NCI-H2171 treated with DMSO at 0.1 percent for 48 hours (cell line): ENCODE measurements around the gene PANK4.
"Not testable (repeated sequence)": the region's sequence is repeated elsewhere in the genome, so short reads cannot be mapped to it uniquely, and the experiment has no call there.

Experiments
- DNase-seq: peaks from one replicate; lab custom pipeline; 2025; lab: John Stamatoyannopoulos, UW

PANK4 gene

DNA sequence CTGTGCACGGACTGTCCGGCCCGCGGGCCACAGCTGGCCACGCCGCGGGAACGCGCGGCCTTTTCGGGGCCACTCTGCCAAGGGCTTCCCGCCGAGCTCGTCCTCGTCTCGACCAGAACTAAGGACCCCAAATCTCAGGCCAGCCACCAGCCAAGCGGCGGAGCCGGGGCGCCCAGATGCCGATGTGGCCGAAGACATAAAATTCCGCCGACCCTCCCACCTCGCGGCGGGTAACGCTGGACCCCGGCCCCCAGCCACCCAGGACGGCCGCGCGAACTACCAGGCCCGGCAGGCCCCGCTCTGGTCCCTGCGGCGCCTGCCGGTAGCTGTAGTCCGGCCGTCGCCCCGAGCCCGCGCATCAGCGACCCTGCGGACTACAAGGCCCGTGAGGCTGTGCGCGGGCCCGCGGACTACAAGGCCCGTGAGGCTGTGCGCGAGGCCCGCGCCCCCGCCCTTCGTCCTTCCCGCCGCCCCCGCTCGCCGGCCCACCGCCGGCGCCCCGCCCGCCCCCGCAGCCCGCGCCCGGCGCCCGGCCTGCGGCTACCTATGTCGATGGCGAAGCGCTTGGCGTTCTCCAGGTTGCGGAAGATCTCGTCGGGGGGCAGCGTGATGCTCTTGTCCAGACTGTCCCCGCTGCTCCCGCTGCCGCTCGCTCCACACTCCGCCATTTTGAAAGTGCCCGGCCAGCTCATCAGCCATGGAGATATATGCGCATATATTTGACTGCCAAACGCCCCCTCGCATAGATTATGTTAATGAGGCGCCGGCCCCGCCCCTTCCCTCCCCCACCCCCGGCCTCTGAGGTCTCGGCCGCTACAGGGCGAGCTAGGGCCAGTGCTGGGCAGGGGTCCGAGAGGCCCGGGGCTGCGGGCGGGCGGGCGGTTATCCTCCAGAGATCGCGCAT is at the start of gene PANK4:
TSS of gene PANK4 (minus strand) at position 677 of the 904 bp plus-strand sequence. CDS start at position 668, 9 bp downstream.
- DNase-seq: peak; percentile 87

DNA sequence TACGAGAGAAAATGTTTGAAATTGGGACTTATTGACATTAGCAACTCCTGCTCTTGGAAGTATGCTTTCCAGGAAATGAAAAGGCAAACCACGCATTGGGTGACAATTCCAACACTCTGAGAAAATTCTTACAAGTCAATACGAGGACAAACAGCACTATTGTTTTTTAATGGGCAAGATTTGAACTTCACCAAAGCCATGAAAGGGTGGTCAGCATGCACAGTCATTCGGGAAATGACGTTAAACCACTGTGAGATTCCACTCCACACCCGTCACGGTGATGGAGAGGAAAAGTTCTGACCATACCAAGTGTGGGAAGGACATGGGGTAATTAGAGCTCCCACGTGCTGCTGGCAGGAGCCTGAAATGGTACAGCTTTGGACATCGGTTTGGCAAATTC is 48.0 kb upstream of the PANK4 start:
- DNase-seq: no peak

DNA sequence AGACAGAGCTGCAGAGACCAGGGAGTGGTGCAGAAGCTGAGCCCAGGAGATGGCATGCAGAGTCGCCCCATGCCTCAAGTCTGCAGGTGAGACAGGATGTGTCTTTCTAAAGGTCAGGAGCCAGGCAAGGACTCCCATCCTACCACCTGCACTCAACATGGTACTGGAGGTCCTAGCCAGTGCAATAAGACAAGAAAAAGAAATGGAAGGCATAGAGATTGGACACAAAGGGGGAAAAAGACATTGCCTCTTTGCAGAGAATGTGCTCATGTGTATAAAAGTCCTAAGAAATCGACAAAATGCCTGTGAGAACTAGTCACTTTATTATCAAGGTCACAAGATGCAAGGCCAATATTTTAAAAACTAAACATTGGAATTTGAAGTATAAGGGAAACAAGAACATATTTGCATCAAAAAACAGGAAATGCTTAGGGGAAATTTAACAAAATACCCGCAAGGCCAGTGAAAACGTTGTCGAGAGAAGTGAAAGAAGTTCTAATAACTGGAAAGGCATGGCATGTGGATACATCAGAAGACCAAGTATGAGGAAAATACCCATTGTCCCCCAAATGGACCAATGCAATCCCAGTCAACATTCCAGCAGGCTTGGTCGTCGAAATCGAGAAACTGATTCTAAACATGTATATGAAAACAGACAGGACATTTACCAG is 47.0 kb upstream of the PANK4 start:
- DNase-seq: no peak

DNA sequence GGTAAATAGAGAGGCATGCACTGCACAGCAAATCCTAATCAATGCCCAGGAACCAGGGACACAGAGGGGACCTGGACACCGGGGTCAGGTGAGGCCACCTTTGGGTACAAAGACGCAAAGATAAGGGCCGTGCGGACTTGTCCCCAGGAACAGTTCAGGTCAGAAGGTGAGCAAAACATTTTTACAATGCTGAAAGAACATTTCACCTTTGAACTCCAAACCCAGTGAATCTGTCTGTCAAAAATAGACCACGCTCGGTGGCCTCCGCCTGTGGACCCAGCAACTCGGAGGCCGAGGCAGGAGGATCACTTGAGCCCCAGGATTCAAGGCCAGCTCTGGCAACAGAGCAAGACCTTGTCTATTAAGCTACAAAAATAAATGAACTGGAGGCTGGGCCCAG is 45.0 kb upstream of the PANK4 start:
- no peak for DNase-seq

DNA sequence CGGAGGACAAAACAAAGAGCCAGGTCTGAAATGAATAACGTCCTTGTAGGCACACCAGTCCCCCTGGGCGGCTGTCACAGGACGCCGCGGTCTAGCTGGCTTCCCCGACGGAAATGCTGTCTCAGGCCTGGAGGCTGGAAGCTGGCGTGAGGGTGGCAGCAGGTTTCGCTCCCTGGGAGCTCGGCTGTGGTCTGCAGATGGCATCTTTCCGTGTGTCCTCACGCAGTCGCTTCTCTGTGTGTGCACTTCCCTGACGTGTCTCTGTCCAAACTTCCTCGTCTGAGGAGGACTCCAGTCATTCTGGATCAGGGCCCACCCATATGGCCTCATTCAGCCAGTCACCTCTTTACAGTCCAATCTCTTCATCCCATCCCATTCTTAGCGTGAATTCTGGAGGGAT is 43.9 kb upstream of the PANK4 start:
- no peak for DNase-seq

DNA sequence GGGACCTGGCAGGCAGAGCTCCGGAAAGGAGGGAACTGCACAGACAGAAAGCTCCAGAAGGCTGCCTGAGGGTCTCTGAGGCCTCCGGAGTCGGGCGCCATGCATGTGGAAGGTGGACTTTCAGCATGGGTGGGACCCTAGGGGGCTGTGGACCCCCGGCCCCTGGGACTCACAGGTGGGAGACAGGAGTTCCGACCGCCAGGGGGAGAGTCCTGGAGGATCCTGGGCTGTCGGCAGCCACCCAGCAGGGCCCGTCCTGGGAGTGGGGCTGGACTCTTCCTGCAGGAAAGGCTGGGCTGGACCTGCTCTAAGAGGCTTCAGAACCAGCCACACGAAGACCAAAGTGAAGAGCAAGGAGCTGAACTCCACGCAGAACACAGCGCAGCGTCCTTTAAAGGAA is 43.3 kb upstream of the PANK4 start:
- DNase-seq: not testable (repeated sequence)

DNA sequence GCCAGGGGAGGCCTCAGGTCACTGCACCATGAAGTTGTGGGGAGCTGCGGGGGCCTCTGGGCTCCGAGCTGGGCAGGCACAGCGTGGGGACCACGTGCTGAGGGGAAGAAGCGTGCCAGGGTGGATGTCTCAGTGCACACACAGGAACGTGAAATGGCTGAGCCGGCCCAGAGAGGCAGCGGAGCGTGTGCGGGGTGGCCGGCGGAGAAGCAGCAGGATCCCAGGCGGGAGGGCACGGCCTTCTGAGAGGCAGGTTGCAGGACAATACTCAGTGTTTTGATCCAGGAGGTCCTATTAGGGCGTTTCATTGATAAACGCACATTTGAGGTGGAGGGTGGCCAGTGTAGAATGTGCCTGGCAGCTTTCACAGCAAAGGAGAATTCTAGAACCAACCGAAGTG is 42.7 kb upstream of the PANK4 start:
- DNase-seq: no peak

DNA sequence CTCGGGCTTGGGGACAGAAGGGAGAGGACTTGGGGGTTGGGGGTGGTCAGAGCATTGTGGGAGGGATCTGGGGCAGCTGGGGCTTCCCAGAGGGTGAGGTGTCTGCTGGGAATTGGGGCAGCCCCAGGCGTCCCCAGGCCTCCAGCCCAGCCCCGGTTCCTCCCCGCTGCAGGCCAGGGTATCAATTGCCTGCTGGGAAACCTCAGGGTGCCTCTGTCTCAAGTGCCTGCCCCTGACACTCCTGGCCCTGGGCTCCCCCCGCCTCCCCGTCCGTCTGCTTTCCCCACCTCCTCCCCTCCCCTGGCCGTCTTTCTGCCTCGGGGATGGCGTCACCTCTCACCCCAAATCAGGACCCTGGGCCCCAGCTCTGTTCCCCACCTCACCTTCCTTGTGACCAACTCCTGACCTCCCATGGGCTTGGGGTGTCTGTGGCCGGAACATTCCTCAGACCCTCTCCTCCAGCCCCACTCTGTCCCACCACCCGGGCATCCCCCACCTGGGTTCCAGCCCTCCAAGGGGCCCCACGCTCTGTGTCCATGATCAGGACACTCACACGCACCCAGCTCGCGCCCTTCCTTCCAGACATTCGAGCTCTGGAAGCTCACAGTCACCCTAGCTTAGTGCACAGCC is 41.9 kb upstream of the PANK4 start:
- DNase-seq: not testable (repeated sequence)

DNA sequence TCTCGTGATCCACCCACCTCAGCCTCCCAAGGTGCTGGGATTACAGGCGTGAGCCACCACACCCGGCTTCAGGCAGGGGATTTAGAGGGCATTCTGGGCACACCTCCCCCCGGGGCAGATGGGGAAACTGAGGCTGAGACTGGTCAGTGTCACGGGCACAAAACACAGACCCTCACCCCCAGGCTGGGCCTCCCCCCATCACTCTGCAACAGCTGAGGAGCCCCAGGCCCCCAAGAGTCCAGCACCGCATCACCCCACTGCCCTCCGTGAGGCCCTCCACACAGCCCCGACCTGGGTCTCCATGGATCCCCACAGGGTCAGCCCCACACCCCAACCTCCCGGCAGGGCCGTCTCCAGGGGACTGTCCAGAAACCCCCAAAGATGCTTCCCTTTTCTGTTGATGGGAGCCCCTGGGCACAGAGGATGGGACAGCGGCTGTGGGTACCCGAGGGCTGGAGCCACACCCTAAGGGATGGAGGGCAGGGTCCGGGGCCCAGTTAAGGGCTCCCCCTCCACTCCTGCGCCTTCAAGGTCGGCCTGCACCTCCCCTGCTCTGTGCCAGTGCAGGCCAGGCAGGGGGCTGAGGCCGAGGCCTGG is 40.8 kb upstream of the PANK4 start:
- no peak for DNase-seq

DNA sequence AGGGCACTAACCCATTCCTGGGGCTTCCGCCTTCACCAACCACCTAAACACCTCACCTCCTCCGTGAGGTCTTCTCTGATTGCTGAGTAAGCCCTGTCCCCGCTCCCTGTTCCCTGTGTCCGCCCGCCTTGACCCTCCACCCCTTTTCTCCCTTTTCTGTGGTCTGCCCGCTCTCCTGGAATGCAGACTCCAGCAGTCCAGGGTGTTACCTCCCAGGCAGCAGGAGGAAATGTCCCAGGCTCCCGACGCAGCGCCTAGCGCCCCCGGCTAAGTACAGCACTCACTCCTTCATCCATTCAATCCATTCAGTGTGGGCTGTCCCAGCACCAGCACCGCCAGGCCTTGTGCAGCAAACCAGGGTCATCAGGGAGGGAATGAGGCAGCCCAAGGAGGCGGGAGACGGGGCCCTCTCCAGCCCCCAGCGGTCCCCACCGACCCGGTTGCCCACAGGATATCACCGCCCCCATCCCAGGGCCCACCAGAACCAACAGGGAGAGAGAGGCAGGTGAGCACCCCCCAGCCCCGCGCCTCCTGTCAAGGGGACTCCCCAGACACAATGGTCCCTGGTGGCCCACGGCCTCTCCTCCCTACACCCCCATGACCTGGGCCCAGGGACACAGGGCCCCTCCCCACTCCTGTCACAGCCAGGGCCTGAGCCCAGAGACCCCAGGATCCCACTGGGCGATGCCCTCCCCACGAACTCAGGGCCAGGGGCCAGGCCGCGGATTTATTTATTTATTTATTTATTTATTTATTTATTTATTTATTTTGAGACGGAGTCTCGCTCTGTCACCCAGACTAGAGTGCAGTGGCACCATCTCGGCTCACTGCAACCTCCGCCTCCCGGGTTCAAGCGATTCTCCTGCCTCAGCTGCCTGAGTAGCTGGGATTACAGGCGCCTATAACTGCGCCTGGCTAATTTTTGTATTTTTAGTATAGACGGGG is 40.0 kb upstream of the PANK4 start:
- DNase-seq: no peak

DNA sequence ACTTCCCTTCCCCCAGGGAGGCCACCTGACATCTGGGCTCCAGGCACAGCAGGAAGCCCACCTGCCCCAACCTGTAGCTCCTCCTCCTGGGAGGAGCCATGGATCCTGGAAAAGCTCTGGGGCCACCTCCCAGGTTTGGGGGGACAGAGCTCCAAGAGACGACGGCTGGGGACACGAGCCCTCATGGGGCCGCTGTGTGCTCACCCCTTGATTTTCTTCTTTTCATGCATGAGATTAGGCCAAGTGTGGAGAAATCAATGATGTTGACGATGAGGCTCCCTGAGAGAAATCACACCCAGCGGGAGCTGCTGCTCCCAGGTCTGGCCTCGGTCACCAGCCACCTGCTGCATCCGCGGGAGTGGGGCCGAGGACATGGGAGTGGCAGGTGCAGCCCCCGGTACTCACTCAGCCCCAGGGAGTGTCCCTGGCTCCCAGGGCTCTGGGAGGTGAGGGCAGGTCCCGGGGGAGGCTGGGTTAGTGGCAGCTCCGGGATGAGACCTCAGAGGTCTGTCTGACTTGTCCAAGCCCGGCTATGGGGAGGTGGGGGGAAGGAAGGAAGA is 38.5 kb upstream of the PANK4 start:
- peak; percentile 74 for DNase-seq

DNA sequence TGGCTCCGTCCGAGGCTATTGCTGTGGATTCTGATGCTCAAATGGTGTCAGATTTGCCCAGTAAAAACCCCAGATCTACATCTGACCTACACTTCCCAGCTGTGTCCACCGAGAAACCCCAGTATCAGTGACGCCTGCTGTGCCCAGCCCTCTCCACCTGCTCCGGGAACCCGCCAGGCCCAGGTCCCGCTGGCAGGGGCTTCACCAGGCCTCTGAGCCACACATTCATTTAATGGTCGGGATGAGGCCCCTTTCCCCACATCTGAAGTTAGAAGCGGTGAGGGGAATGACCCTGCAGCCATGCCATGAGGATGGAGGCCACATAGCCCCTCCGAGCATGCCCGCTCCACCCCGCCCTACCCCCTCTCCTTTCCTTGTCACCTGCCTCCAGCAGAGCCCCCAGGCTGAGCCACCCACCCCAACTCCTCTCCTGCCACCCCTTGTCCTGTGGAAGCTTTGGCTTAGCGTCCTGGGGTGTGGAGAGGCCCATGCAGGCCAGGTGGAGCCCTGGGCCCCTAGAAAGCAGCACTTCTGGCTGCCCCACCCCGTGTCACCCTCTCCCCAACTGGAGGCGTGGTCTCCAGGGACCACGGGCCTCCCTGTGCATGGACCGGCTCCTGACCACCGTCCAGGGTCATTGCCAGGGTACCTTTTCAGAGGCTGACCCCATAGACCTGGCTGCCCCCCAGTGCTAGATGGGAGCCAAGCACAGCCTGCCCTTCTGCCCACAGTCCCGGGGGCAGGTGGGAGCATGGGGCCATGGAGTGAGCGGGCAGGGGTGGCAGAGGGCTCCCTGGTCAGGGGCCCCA is 37.8 kb upstream of the PANK4 start:
- no peak for DNase-seq

DNA sequence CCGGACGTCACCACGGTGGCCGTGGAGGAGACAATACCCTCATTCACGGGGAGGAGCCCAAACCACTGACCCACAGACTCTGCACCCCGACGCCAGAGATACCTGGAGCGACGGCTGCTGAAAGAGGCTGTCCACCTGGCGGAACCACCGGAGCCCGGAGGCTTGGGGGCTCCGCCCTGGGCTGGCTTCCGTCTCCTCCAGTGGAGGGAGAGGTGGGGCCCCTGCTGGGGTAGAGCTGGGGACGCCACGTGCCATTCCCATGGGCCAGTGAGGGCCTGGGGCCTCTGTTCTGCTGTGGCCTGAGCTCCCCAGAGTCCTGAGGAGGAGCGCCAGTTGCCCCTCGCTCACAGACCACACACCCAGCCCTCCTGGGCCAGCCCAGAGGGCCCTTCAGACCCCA is 36.8 kb upstream of the PANK4 start:
- DNase-seq: no peak

DNA sequence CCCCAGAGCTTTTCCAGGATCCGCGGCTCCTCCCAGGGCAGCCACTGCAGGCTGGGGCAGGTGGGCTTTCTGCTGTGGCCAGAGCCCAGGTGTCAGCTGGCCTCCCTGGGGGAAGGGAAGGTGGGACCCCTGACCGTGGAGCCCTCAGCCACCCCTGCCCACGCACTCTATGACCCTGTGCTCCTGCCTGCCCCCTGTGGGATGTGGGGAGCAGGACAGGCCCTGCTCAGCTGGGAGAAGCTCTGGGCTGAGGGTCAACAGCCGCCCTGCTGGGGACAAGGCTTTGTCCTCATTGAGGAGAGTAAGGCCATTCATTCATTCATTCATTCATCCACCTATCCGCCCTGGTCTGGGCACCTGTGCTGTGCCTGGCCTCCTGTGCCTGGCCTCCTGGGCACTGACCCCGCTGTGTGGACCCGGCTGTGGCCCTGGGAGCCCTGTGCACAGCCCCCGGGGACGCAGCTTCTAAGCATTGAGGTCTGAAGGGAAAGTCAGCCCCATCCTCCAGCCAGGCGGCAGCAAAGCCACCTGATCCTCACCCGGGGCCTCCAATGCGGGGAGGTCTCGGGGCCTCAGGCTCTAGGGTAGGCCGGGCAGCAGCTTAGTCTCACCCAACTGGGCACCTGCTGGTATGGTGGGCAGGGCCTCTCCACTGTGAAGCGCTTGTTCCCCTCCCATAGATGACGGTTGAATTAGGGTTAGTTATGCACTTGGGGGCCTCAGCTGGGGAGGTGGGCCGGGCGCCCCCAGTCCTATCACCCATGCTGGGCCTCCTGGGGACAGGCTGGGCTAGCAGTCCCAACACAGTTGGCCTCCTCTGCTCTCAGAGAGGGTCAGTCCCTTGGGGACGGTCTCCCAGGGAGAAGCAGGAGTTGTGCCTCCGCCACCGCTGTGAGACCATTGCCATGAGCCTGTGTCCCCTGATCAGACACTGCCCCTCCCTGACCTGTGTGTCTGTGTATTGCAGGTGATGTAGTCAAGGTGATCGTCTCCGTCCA is 35.8 kb upstream of the PANK4 start:
- DNase-seq: no peak

DNA sequence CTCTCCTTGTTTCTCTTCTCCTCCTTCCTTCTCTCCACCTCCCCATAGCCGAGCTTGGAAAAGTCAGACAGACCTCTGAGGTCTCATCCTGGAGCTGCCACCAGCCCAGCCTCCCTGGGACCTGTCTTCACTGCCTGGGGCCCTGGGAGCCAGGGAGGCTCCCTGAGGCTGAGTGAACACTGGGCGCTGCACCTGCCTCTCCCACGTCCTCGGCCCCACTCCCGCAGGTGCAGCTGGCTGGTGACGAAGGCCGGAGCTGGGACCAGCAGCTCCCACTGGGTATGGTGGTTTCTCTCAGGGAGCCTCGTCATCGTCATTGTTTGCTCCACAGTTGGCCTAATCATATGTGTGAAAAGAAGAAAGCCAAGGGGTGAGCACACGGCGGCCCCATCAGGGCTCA is 35.0 kb upstream of the PANK4 start:
- DNase-seq: no peak

DNA sequence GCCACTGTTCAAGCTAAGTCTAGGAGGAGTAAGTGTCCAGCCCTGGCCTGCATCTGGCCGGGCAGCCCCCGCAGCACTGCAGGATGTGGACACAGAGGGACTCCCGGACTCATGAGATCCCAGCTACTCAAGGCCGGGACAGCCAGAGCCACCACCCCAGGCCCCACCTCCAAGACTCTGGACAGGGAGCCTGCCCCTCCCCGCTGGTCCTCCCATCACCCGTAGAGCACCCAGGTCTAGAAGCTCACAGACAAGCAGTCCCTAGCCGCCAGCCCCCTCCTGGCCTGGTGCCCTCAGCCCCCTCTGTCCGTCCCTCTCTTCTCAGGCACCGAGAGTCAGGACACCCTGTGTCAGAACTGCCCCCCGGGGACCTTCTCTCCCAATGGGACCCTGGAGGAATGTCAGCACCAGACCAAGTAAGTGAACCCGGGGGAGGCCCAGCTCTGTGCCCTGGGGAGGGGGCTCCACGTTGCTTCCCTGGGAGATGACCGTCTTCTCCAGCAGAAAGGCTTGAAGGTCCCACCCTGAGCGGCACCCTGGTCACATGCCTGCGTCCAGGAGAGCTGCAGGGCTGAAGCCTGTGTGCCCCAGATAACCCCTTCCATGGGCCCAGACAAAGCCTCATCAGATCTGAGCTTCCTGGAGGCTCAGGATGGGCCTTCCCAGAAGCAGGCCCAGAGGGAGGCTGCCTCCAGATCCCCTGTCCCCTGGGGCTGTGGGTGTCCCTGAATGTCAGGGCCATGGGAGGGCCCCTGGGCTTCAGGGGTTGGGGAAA is 34.1 kb upstream of the PANK4 start:
- no peak for DNase-seq

DNA sequence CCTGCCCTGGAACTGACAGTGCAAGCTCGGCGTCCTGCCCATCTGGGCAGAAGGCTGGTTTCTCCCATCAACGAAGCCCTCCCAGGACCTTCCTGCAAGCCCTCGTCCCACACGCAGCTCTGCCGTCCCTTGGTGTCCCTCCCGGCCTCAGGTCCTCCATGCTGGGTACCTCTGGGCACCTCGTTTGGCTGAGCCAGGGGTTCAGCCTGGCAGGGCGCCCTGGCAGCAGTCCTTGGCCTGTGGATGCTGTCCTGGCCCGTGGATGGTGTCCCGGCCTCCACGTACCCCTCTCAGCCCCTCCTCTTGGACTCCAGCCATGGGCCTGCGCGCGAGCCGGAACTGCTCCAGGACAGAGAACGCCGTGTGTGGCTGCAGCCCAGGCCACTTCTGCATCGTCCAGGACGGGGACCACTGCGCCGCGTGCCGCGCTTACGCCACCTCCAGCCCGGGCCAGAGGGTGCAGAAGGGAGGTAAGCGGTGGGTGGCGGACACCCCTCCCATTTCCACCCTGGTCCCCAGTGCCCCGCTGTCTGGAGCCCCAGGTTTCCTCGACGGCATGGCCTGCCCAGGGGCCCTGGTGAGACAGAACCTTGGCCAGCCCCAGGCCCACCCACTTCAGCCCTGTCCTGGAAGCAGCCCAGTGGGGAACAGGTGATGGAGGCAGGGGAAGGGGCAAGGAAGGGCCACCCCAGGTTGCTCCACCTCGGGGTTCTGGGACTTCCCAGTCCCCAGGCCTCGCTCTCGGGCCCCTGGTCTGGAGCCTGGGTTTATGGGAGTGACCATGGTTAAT is 33.3 kb upstream of the PANK4 start:
- no peak for DNase-seq
